ENCODE measurements around the gene LSS. TPM values are rescaled to one million over a fixed set of nuclear protein-coding genes. Genes with fewer than 3 reads are reported as not detected.

LSS gene
- total RNA-seq, 1 experiment from 2014 or later = 15.6 TPM

GRCh38 chr21:46223217-46223616 is 5.4 kb downstream of the LSS start:
- in situ Hi-C loops (cut with HindIII; ENCODE audit: low pct_unique_long_range_greater_than_20kb, low sequenced_read_pairs) = no loop called here
- DNase-seq (ENCODE audit: low read depth, low spot score) = no peak

DNA sequence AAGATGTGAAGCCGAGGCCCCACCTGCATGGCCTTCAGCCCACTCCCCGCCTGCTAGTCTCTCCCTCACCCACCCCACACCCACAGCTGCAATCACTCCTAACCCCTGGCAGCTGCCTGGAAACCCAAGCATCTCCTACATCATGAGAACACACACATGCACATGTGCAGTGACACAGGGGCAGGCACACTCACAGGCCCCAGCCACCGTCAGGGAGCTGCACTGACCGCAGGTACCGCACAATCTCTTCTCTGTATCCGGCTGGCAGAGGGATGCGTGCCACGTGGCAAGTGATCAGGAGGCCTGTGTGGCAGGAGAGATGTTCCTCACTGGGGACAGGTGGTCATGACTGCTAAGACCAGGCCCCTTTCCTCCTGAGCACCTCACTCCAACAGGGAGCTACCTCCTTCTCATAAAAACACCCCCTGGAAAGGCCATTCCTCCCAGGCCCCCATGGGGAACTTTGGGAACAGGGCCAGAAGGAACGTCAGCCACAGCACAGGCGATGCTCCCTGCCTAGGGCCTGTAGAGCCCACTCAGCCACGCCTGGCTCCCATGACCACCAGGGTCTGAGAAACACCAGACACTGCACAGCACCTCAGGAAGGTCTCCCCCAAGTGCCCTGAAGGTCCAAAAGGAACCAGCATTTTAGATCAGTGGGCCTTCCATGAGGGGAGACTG is 6.0 kb downstream of the LSS start:
- in situ Hi-C loops (cut with HindIII; ENCODE audit: low pct_unique_long_range_greater_than_20kb, low sequenced_read_pairs) = no loop called here
- no peak for DNase-seq (ENCODE audit: low read depth, low spot score)

DNA sequence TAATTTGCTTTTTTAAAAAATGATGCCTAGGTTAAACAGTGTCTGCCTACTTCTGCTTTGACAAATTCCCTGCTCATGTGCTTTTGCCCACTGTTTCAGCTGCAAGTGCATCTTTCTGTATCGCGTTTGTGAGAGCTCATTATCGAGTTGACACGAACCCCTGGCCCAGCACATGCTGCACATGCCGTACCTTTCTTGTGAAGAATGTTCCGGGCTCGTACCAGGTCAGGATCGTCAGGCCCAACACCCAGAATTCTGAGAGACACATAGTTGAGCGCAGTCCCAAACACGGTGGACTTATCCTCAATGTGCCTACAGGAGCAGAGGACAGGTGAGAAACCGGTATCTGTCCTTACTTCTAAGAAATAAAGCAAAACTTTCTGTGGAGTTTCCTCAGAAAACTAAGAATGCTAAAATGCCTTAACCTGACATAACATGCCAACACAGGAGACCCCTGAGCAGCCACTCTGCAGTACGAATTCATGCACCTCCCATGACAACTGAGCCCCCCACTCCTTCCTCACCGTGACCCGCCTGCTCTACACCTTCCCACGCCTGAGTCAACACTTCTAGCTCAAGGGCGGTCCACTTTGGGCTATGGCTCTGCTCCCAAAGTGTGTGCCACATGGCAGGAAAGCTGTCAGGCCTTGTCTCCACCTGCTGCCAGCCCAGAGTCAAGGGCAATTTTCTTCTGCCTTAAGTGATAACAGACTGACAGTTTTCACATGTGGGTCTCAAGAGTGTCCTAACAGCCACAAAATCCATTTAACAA is 6.7 kb downstream of the LSS start:
- DNase-seq (ENCODE audit: low read depth, low spot score) = no peak
- in situ Hi-C loops (cut with HindIII; ENCODE audit: low pct_unique_long_range_greater_than_20kb, low sequenced_read_pairs) = no loop called here

- in situ Hi-C loops (cut with HindIII; ENCODE audit: low pct_unique_long_range_greater_than_20kb, low sequenced_read_pairs) = no loop called here
- no peak for DNase-seq (ENCODE audit: low read depth, low spot score)
These were observed 7.7 kb downstream of the LSS start for GRCh38 chr21:46220847-46221246.

DNA sequence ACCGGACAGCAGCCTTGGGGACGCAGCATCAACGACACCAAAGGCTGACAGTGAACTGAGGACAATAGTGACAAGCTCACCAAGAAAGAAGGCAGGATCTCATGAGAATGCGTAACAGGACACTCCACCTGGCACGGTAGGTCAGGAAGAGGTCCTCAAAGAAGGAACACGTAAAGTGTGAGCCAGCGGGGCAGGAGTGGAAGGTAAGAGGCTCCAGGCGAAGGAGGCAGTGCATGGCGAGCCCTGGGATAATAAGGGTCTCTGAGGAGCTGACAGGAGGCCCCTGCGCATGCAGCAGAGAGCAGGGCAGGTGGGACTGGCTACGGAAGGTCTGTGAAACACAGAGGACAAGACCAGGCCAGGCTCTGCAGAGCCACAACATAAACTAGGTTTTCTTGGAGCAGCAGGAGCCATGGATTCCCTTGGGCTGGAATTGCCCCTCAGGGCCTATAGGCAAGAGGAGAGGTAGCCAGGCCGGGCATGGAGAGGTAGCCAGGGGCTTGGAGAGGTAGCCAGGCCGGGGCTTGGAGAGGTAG is 8.2 kb downstream of the LSS start:
- in situ Hi-C loops (cut with HindIII; ENCODE audit: low pct_unique_long_range_greater_than_20kb, low sequenced_read_pairs) = no loop called here
- no peak for DNase-seq (ENCODE audit: low read depth, low spot score)

GRCh38 chr21:46219591-46220239 is 8.9 kb downstream of the LSS start:
- in situ Hi-C loops (cut with HindIII; ENCODE audit: low pct_unique_long_range_greater_than_20kb, low sequenced_read_pairs) = no loop called here
- no peak for DNase-seq (ENCODE audit: low read depth, low spot score)

DNA sequence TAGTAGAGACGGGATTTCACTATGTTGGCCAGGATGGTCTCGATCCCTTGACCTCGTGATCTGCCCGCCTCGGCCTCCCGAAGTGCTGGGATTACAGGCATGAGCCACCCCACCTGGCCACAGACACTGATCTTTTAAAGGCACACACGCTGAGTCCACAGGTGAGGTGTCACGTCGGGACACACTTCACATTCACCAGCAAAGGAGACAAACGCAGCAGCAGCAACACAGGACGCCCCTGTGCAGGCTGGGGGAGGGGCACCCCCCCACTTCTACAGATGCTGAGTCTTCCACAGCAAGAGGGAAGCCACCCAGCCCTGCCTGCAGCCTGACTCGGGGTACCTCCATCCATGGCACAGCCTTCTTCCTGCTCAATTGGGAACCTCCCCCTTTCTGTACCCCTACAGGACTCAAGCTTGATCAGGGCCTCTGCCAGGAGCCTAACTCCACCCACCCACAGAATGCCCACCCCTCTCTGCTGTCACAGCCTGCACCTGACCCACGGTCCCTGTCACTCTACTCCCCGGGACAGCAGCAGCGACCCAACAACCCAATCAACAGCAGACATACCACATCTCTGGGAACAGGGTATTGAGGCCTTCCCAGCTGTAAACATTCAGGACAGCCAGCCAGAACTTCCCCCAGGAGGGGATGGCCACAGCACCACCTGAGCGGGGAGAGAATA is 9.5 kb downstream of the LSS start:
- no peak for DNase-seq (ENCODE audit: low read depth, low spot score)
- in situ Hi-C loops (cut with HindIII; ENCODE audit: low pct_unique_long_range_greater_than_20kb, low sequenced_read_pairs) = no loop called here

DNA sequence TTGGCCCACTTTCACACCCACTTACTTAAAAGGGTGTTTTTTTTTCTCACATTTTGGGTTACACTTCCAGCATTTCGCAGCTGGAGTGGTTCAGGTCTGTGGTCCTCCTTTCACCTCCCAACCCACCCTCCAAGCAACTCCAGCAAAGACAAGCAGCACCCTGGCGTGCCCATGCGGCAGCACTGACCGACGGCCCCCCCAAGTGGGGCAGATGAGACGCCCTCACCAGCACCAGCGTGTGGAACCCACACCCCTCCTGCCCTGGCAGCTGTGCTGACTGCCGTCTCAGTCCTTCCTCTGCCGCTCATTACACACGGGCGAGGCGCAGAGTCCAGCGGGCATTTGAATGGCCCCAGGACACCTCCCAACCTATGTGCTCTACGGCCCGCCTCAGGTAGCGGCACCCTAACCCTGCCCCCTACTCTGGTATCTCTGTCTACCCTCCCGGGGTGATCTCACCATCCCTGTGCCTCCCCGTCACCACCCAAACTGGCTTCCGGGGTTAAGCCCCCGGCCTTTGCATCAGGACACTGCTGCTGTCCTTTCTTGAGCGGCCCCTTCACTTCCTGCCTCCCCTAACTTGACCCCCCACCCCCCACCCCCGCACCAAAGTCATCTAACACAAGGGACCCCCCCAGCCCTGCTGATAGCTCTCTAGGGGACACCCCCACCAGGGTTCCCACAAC is 10.9 kb downstream of the LSS start:
- in situ Hi-C loops (cut with HindIII; ENCODE audit: low pct_unique_long_range_greater_than_20kb, low sequenced_read_pairs) = no loop called here
- DNase-seq (ENCODE audit: low read depth, low spot score) = no peak

GRCh38 chr21:46216132-46216747 is 12.3 kb downstream of the LSS start:
- in situ Hi-C loops (cut with HindIII; ENCODE audit: low pct_unique_long_range_greater_than_20kb, low sequenced_read_pairs) = no loop called here

GRCh38 chr21:46215436-46216131 is 13.0 kb downstream of the LSS start:
- in situ Hi-C loops (cut with HindIII; ENCODE audit: low pct_unique_long_range_greater_than_20kb, low sequenced_read_pairs) = no loop called here
- DNase-seq (ENCODE audit: low read depth, low spot score) = no peak

More at GRCh38 chr21:46216132-46216747, 12.3 kb downstream of the LSS start:
- DNase-seq (ENCODE audit: low read depth, low spot score) = no peak

- no peak for DNase-seq (ENCODE audit: low read depth, low spot score)
- in situ Hi-C loops (cut with HindIII; ENCODE audit: low pct_unique_long_range_greater_than_20kb, low sequenced_read_pairs) = no loop called here
These were observed 13.9 kb downstream of the LSS start for GRCh38 chr21:46214478-46215340.

DNA sequence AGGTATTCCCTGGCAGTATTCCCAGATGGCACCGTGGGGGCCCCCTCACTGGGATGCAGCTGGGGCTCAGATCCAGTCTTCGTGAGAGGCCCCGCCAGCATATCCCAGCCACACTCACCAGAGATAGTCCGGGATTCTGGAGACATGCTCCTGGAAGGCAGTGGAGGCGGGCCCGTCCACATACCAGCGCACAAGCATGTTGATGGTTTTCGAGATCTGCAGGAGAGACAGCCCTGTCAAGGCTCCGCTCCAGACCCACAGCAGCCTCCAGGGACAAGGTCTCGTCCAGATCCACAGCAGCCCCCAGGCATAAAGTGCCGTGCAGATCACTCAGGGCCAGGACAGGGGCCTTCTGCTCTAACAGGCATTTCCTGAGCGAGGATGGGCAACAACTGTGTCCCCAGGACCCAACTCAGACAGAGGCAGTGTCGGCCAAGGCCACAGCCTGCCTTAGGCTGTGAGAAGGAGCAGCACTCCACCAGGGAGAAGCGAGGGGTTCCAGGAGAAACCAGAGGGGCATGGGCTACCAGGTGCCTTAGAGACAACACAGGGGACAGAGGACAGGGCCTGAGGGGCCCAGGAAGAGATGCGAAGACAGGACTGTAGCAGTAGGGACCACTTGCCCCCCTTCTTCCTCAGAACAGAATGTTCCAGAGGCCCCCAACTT is 14.8 kb downstream of the LSS start:
- no peak for DNase-seq (ENCODE audit: low read depth, low spot score)
- in situ Hi-C loops (cut with HindIII; ENCODE audit: low pct_unique_long_range_greater_than_20kb, low sequenced_read_pairs) = no loop called here

GRCh38 chr21:46212721-46213484 is 15.7 kb downstream of the LSS start:
- no peak for DNase-seq (ENCODE audit: low read depth, low spot score)
- in situ Hi-C loops (cut with HindIII; ENCODE audit: low pct_unique_long_range_greater_than_20kb, low sequenced_read_pairs) = no loop called here

DNA sequence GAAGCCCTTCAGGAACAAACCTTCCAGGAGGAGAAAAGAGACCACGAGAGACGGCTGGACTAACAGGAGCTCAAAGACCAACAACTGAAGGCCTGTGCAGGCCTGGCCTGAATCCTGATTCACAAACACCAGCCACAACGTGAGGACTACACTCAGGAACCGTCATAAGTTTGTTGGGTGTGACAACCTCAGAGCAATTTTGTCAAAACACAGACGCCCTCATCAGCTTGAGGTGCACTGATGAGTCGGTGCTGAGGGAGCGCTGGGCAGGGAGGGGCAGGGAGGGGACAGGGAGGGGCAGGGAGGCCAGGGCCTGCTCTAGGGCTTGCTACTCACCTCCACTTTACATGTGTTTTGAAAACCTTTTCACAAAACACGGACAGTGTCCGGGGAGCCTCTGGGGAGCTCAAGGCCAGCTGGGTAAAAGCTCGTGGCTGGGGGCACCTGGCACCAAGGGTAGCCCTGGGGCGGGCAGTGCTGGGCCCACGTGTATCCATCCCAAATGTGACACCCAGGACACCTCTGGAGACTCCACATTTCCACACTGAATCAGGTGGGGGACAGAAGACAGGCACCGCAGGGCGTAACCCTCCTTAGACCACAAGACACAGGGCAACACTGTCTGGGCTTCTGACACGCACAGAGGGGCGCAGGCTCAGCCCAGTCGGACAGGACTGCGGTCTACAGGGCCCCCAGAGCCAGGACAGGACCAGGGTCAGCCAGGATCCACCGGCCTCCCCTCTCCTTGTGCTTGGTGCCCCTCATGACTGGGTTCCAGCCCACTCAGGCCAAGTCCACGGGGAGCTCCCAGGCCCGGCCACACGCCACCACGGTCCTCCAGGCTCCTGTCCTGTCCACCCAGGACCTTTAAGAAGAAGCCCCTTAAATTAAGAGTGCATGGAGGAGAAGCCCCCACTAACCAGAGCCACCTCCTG is 16.5 kb downstream of the LSS start:
- no peak for DNase-seq (ENCODE audit: low read depth, low spot score)
- in situ Hi-C loops (cut with HindIII; ENCODE audit: low pct_unique_long_range_greater_than_20kb, low sequenced_read_pairs) = no loop called here
